Measurements from ENCODE around the gene PCA3. TPM values are rescaled to one million over a fixed set of nuclear protein-coding genes. Genes with fewer than 3 reads are reported as not detected.

The PCA3 gene
- total RNA-seq, 1 experiment from 2014 or later: not detected

GRCh38 chr9:76725011-76725546, 39.2 kb upstream of the PCA3 start:
- no peaks in the 10 kb centered on the region for H3K9me3 Mint-ChIP-seq (ENCODE audit: unreplicated experiment)
- POLR2A ChIA-PET: no interaction called here
- no peaks in the 10 kb centered on the region for H3K36me3 Mint-ChIP-seq (ENCODE audit: insufficient read depth, unreplicated experiment)
- CTCF ChIA-PET: no interaction called here
- no TSS peak for BruUV-seq (replicated peaks)
- intact Hi-C loops (cut with micrococcal nuclease; ENCODE audit: unreplicated experiment): no loop called here
- H3K36me3 ChIP-seq (ENCODE audit: control insufficient read depth, insufficient read depth, low read length): no peaks in the 10 kb centered on the region
- DNase-seq: no peak
- H3K27me3 Mint-ChIP-seq (ENCODE audit: insufficient read depth, unreplicated experiment): no peaks in the 10 kb centered on the region
- no peaks in the 10 kb centered on the region for H3K4me1 ChIP-seq
- no peaks in the 10 kb centered on the region for H3K4me1 Mint-ChIP-seq (ENCODE audit: low read depth, unreplicated experiment)
- no peak overlapping the region for H3K4me3 Mint-ChIP-seq (ENCODE audit: unreplicated experiment)
- H3K9me3 ChIP-seq: no peaks in the 10 kb centered on the region
- H3K4me3 ChIP-seq (ENCODE audit: low read depth, low read length): no peak overlapping the region
- no peak overlapping the region for H3K27ac Mint-ChIP-seq (ENCODE audit: unreplicated experiment)
- TF ChIP-seq CTCF (IDR thresholded peaks at IDR 0.05; ENCODE audit: insufficient read depth in 1 of 2, low read depth in 1 of 2, low read length in 1 of 2, severe bottlenecking in 1 of 2, unreplicated experiment in 1 of 2): no peak
- H3K27me3 ChIP-seq (replicated peaks; ENCODE audit: control insufficient read depth, insufficient read depth, low read length): no peaks in the 10 kb centered on the region

GRCh38 chr9:76725885-76726284, 38.4 kb upstream of the PCA3 start:
- POLR2A ChIA-PET: no interaction called here
- H3K4me1 Mint-ChIP-seq (ENCODE audit: low read depth, unreplicated experiment): no peaks in the 10 kb centered on the region

DNA sequence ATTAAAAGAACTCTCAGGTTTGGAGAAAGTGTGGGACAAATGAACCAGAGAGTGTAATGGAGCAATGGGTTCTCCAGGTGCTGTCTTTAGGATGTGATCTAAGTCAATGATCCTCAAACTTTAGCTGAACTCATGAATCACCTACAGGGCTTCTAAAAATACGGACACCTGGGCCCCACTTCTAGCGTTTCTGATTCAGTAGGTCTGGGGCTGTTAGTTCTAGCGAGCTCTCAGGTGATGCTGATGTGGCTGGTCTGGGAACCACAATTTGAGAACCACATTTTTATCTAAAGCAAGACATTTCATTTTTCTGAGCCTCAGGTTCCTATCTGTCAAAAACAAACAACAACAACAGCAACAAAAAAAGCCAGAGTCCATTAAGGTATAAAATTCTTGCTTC, 35.1 kb upstream of the PCA3 start:
- H3K4me1 Mint-ChIP-seq (ENCODE audit: low read depth, unreplicated experiment): no peaks in the 10 kb centered on the region
- no peaks in the 10 kb centered on the region for H3K27me3 Mint-ChIP-seq (ENCODE audit: insufficient read depth, unreplicated experiment)
- DNase-seq: no peak
- Histone ChIP-seq H3K4me3 (ENCODE audit: low read depth, low read length) (no peak overlapping the region), H3K36me3 (ENCODE audit: control insufficient read depth, insufficient read depth, low read length) (no peaks in the 10 kb centered on the region), H3K9me3 (no peaks in the 10 kb centered on the region), H3K4me1 (no peaks in the 10 kb centered on the region), H3K27me3 (replicated peaks; ENCODE audit: control insufficient read depth, insufficient read depth, low read length) (no peaks in the 10 kb centered on the region)
- POLR2A ChIA-PET: no interaction called here
- no peak for TF ChIP-seq CTCF (IDR thresholded peaks at IDR 0.05; ENCODE audit: insufficient read depth in 1 of 2, low read depth in 1 of 2, low read length in 1 of 2, severe bottlenecking in 1 of 2, unreplicated experiment in 1 of 2)
- H3K9me3 Mint-ChIP-seq (ENCODE audit: unreplicated experiment): no peaks in the 10 kb centered on the region
- intact Hi-C loops (cut with micrococcal nuclease; ENCODE audit: unreplicated experiment): no loop called here
- no peak overlapping the region for H3K27ac Mint-ChIP-seq (ENCODE audit: unreplicated experiment)
- CTCF ChIA-PET: no interaction called here
- no peaks in the 10 kb centered on the region for H3K36me3 Mint-ChIP-seq (ENCODE audit: insufficient read depth, unreplicated experiment)
- BruUV-seq (replicated peaks): no TSS peak
- no peak overlapping the region for H3K4me3 Mint-ChIP-seq (ENCODE audit: unreplicated experiment)

More at GRCh38 chr9:76725885-76726284, 38.4 kb upstream of the PCA3 start:
- H3K4me3 Mint-ChIP-seq (ENCODE audit: unreplicated experiment): no peak overlapping the region
- no TSS peak for BruUV-seq (replicated peaks)
- DNase-seq: no peak
- Histone ChIP-seq H3K4me3 (ENCODE audit: low read depth, low read length) (no peak overlapping the region), H3K36me3 (ENCODE audit: control insufficient read depth, insufficient read depth, low read length) (no peaks in the 10 kb centered on the region), H3K27me3 (replicated peaks; ENCODE audit: control insufficient read depth, insufficient read depth, low read length) (no peaks in the 10 kb centered on the region), H3K9me3 (no peaks in the 10 kb centered on the region), H3K4me1 (no peaks in the 10 kb centered on the region)
- no peaks in the 10 kb centered on the region for H3K36me3 Mint-ChIP-seq (ENCODE audit: insufficient read depth, unreplicated experiment)
- H3K27ac Mint-ChIP-seq (ENCODE audit: unreplicated experiment): no peak overlapping the region
- no peak for TF ChIP-seq CTCF (IDR thresholded peaks at IDR 0.05; ENCODE audit: insufficient read depth in 1 of 2, low read depth in 1 of 2, low read length in 1 of 2, severe bottlenecking in 1 of 2, unreplicated experiment in 1 of 2)
- CTCF ChIA-PET: no interaction called here
- H3K9me3 Mint-ChIP-seq (ENCODE audit: unreplicated experiment): no peaks in the 10 kb centered on the region
- intact Hi-C loops (cut with micrococcal nuclease; ENCODE audit: unreplicated experiment): no loop called here
- no peaks in the 10 kb centered on the region for H3K27me3 Mint-ChIP-seq (ENCODE audit: insufficient read depth, unreplicated experiment)

All from Caco-2 (cell line).